ENCODE data around the gene DAPK2.

DAPK2 gene

DNA sequence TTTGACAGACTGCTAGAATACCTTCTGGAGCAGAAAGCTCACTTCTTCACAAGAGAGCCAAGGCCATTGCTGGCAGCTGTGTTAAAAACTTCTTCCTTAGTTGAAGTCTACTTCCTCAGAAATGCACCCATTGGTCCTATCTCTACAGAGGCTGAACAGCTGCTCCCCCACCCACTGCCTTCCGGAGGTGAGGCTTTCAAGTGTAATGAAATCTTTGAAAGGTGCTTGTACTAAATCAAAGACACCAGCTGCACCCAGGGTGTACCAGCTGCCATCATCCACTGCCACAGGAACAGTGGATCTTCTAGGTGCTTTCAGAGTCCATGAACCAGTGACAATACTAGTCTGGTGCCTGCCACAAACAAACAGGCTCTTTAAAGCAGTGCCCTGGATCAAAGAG lies 186.1 kb downstream of the DAPK2 start:
- TF ChIP-seq, protein P1, sequence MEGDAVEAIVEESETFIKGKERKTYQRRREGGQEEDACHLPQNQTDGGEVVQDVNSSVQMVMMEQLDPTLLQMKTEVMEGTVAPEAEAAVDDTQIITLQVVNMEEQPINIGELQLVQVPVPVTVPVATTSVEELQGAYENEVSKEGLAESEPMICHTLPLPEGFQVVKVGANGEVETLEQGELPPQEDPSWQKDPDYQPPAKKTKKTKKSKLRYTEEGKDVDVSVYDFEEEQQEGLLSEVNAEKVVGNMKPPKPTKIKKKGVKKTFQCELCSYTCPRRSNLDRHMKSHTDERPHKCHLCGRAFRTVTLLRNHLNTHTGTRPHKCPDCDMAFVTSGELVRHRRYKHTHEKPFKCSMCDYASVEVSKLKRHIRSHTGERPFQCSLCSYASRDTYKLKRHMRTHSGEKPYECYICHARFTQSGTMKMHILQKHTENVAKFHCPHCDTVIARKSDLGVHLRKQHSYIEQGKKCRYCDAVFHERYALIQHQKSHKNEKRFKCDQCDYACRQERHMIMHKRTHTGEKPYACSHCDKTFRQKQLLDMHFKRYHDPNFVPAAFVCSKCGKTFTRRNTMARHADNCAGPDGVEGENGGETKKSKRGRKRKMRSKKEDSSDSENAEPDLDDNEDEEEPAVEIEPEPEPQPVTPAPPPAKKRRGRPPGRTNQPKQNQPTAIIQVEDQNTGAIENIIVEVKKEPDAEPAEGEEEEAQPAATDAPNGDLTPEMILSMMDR (conservative IDR thresholded peaks at IDR 0.05; ENCODE audit: control insufficient read depth, insufficient read depth, low read depth, low read length), result no peak
- no peak overlapping the region for H3K4me3 ChIP-seq (ENCODE audit: control insufficient read depth, low read depth, low read length)
- no peak for DNase-seq (ENCODE audit: low read depth)

DNA sequence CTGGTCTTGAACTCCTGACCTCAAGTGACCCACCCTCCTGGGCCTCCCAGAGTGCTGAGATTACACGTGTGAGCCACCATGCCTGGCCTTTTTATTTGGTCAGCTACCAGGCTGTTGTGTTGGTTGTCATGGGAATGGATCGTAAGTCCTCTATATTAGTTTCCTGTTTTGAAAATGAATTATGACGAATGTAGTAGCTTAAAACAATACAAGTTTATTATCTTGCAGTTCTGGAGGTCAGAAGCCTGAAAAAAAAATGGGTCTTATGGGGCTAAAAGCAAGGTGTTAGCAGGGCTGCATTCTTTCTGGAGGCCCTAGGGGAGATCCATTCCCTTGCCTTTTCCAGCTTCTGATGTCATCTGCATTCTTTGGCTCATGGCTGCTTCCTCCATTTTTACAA lies 187.4 kb downstream of the DAPK2 start:
- TF ChIP-seq, protein P1 (conservative IDR thresholded peaks at IDR 0.05; ENCODE audit: control insufficient read depth, insufficient read depth, low read depth, low read length), result no peak
- DNase-seq (ENCODE audit: low read depth), result peak; percentile 18
- no peak overlapping the region for H3K4me3 ChIP-seq (ENCODE audit: control insufficient read depth, low read depth, low read length)

DNA sequence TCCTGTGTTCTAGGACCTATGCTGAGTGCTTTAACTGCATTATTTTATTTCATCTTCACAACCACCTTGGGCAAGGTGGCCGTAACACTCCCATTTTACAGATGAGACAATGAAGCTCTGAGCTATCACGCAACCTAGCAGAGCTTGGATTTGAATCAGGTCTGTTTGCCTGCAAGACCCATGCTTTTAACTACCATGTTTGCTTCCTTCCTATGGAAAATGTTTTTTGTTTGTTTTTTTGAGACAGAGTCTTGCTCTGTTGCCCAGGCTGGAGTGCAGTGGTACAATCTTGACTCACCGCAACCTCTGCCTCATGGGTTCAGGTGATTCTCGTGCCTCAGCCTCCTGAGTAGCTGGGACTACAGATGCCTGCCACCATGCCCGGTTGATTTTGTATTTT lies 187.8 kb downstream of the DAPK2 start:
- TF ChIP-seq, protein P1 (conservative IDR thresholded peaks at IDR 0.05; ENCODE audit: control insufficient read depth, insufficient read depth, low read depth, low read length), result no peak
- H3K4me3 ChIP-seq (ENCODE audit: control insufficient read depth, low read depth, low read length), result no peak overlapping the region
- DNase-seq (ENCODE audit: low read depth), result no peak

DNA sequence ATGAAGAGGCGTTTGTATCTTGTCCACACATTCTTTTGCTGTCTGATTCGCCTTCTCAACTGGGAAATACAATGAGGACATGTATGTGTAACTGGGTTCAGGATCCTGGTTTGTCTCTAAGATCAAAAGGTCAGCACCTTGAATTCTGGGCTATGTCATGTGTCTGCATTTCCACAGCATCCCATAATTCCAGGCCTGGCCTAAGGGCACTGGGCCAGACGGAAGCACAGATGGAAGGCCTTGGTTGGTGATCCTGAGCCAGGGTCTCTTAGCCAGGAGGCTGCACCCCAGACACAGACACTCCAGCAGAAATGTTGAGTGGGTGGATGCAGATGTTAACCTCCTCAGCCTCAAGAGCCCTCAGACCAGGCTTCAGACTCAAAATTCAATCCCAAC lies 188.8 kb downstream of the DAPK2 start:
- H3K4me3 ChIP-seq (ENCODE audit: control insufficient read depth, low read depth, low read length), result no peak overlapping the region
- TF ChIP-seq, protein P1 (conservative IDR thresholded peaks at IDR 0.05; ENCODE audit: control insufficient read depth, insufficient read depth, low read depth, low read length), result no peak
- no peak for DNase-seq (ENCODE audit: low read depth)
